Mononuclear cell (primary cell): ENCODE data around the gene ZBTB7A. TPM values are rescaled to one million over a fixed set of nuclear protein-coding genes. Genes with fewer than 3 reads are reported as not detected.

Experiments used
- total RNA-seq: library from RNA; depleted of rRNA; stranded (reverse); fragments of >200 nt; gene quantifications from one replicate; pipeline ENCODE4 v1.2.3, GENCODE V29; 2012

ZBTB7A gene
- total RNA-seq, 1 donor = 91.1 TPM

Other genes starting within 250 kb of the ZBTB7A start
- gene ZFR2, start 197.9 kb downstream of the ZBTB7A start, total RNA-seq = 0.21 TPM
- gene ATCAY, start 186.2 kb downstream of the ZBTB7A start, total RNA-seq = not detected
- gene NMRK2, start 133.8 kb downstream of the ZBTB7A start, total RNA-seq = not detected
- gene DAPK3, start 95.8 kb downstream of the ZBTB7A start, total RNA-seq = 17.8 TPM
- 1,886 TPM for gene EEF2, start 81.4 kb downstream of the ZBTB7A start, total RNA-seq
- gene PIAS4, start 59.2 kb downstream of the ZBTB7A start, total RNA-seq = 12.0 TPM
- gene MAP2K2, start 57.2 kb upstream of the ZBTB7A start, total RNA-seq = 56.4 TPM
- under 0.01 TPM for gene CREB3L3, start 86.7 kb upstream of the ZBTB7A start, total RNA-seq
- gene SIRT6, start 115.7 kb upstream of the ZBTB7A start, total RNA-seq = 9.3 TPM
- 0.10 TPM for gene ANKRD24, start 115.8 kb upstream of the ZBTB7A start, total RNA-seq
- 0.42 TPM for gene EBI3, start 162.6 kb upstream of the ZBTB7A start, total RNA-seq
- 47.3 TPM for gene YJU2, start 180.2 kb upstream of the ZBTB7A start, total RNA-seq
- gene SHD, start 212.4 kb upstream of the ZBTB7A start, total RNA-seq = 0.84 TPM
- 27.8 TPM for gene TMIGD2, start 235.5 kb upstream of the ZBTB7A start, total RNA-seq
- 0.73 TPM for gene FSD1, start 237.7 kb upstream of the ZBTB7A start, total RNA-seq